Activated CD8-positive, alpha-beta T cell treated with anti-CD3 and anti-CD28 coated beads for 36 hours (primary cell): ENCODE results near the gene QPCTL. TPM values are rescaled to one million over a fixed set of nuclear protein-coding genes. Genes with fewer than 3 reads are reported as not detected.

Experiments
- ATAC-seq: fragments of 200-7000 bp; cut with Tn5 transposase; one replicate; pipeline ENCODE4 v1.10.0; 2021; ENCODE audit warnings: mild to moderate bottlenecking, moderate library complexity
- CTCF ChIA-PET: fragments of 350-600 bp; sonication (Branson Sonifier 250); formaldehyde crosslinking; loops from one replicate; lab custom pipeline; 2021; ENCODE audit warnings: antibody characterized with exemption; lab: Charles Lee
- POLR2A ChIA-PET: fragments of 350-600 bp; sonication (Branson Sonifier 250); formaldehyde crosslinking; loops from one replicate; lab custom pipeline; 2021; ENCODE audit warnings: antibody characterized with exemption; lab: Charles Lee
- DNase-seq: peaks from one replicate; pipeline ENCODE4 v3.0.0-alpha.2; 2020
- H3K27ac Mint-ChIP-seq: one replicate; pipeline ENCODE4 v1.8.0; 2021; ENCODE audit warnings: mild to moderate bottlenecking, mixed read lengths
- H3K27me3 Mint-ChIP-seq: one replicate; pipeline ENCODE4 v1.8.0; 2021; ENCODE audit warnings: mixed read lengths
- H3K36me3 Mint-ChIP-seq: one replicate; pipeline ENCODE4 v1.8.0; 2021; ENCODE audit warnings: low read depth, mixed read lengths
- H3K4me1 Mint-ChIP-seq: one replicate; pipeline ENCODE4 v1.8.0; 2021; ENCODE audit warnings: low read depth, mixed read lengths
- H3K4me3 Mint-ChIP-seq: one replicate; pipeline ENCODE4 v1.8.0; 2021; ENCODE audit warnings: mild to moderate bottlenecking, moderate library complexity, mixed read lengths
- H3K9me3 Mint-ChIP-seq: one replicate; pipeline ENCODE4 v1.8.0; 2021; ENCODE audit warnings: mixed read lengths
- CTCF ChIP-seq: fragments of 200-600 bp; IDR thresholded peaks from one replicate; pipeline ENCODE4 v1.8.0; 2022; ENCODE audit warnings: antibody characterized with exemption, mild to moderate bottlenecking
- intact Hi-C: fragments of 100-400 bp; cut with micrococcal nuclease; formaldehyde crosslinking; loops from one replicate; pipeline ENCODE4 v1.10.0; 2022
- microRNA-seq: library from miRNA; unstranded; fragments of <30 nt; microRNA quantifications from one replicate; pipeline ENCODE4 v1.2.0, GENCODE V29; 2022; ENCODE audit warnings: borderline microRNAs expressed, borderline replicate concordance
- total RNA-seq, 2 experiments: library from RNA; stranded (reverse); gene quantifications; one replicate each; pipeline ENCODE4 v1.2.3, GENCODE V29; 2021

The QPCTL gene
- total RNA-seq, 2 experiments from 2014 or later, result 31.6 to 31.7 TPM

- no peak for DNase-seq
- Mint-ChIP-seq H3K9me3 (no peaks in the 10 kb centered on the region), H3K27ac (no peak overlapping the region), H3K4me1 (no peaks in the 10 kb centered on the region), H3K27me3 (no peaks in the 10 kb centered on the region), H3K36me3 (no peaks in the 10 kb centered on the region), H3K4me3 (no peak overlapping the region)
- ATAC-seq, result no peak
- intact Hi-C loops, result no loop called here
- ChIA-PET CTCF (interaction anchor here (2.7 kb wide), 1 partner anchor 17 kb away, joined by 9 read pairs; the partner anchor contains the start of gene SIX5), POLR2A (no interaction called here)
- TF ChIP-seq CTCF, result no peak
Observed at GRCh38 chr19:45752639-45753038, 60.2 kb downstream of the QPCTL start.

GRCh38 chr19:45753548-45753947 is 61.1 kb downstream of the QPCTL start:
- no peak overlapping the region for H3K4me3 Mint-ChIP-seq
- no peaks in the 10 kb centered on the region for H3K27me3 Mint-ChIP-seq
- ChIA-PET POLR2A (interaction anchor here (0.8 to 2.6 kb wide), 2 partner anchors 14 to 22 kb away, joined by 3 to 7 read pairs; no protein-coding TSS in a partner anchor), CTCF (interaction anchor here (2.2 to 2.7 kb wide), 2 partner anchors 16 to 46 kb away, joined by 5 to 9 read pairs; partner anchors contain the start of gene SIX5)
- DNase-seq (no peak), ATAC-seq (no peak)
- no peak overlapping the region for H3K27ac Mint-ChIP-seq
- H3K36me3 Mint-ChIP-seq, result no peaks in the 10 kb centered on the region
- no peaks in the 10 kb centered on the region for H3K9me3 Mint-ChIP-seq
- TF ChIP-seq CTCF, result no peak
- intact Hi-C loops, result no loop called here
- H3K4me1 Mint-ChIP-seq, result no peaks in the 10 kb centered on the region

Small RNA genes within 50 kb of the gene (microRNA-seq; reads per million reads assigned to microRNA genes)
- gene MIR642A (not detected), gene MIR642B (not detected)

Other genes with a start within 250 kb of the QPCTL start
- gene FOSB, start 224.7 kb upstream of the QPCTL start, total RNA-seq, result 10 to 100 TPM; 70.0 to 71.2 TPM
- gene RTN2, start 195.6 kb upstream of the QPCTL start, total RNA-seq, result 1 to 10 TPM; 2.6 to 3.0 TPM
- 1 to 10 TPM; 3.7 to 4.2 TPM for gene PPM1N, start 194.2 kb upstream of the QPCTL start, total RNA-seq
- 100 to 1,000 TPM; 152 to 153 TPM for gene VASP, start 185.2 kb upstream of the QPCTL start, total RNA-seq
- 10 to 100 TPM; 13.7 to 14.3 TPM for gene OPA3, start 107.9 kb upstream of the QPCTL start, total RNA-seq
- not detected for gene GPR4, start 90.5 kb upstream of the QPCTL start, total RNA-seq
- gene EML2, start 53.3 kb upstream of the QPCTL start, total RNA-seq, result 100 to 1,000 TPM; 103 to 113 TPM
- 1 to 10 TPM; 5.9 to 6.8 TPM for gene GIPR, start 24.4 kb upstream of the QPCTL start, total RNA-seq
- gene SNRPD2, start 713 bp upstream of the QPCTL start, total RNA-seq, result 100 to 1,000 TPM; 918 to 967 TPM
- 10 to 100 TPM; 28.6 to 34.7 TPM for gene FBXO46, start 38.2 kb downstream of the QPCTL start, total RNA-seq
- gene MEIOSIN, start 40.8 kb downstream of the QPCTL start, total RNA-seq, result not detected
- gene SIX5, start 76.6 kb downstream of the QPCTL start, total RNA-seq, result 1 to 10 TPM in 1 of 2 experiments, under 1 TPM in 1; 0.97 to 1.5 TPM
- gene DMPK, start 89.8 kb downstream of the QPCTL start, total RNA-seq, result 1 to 10 TPM; 5.8 to 8.0 TPM
- 10 to 100 TPM; 23.5 to 26.0 TPM for gene DMWD, start 100.2 kb downstream of the QPCTL start, total RNA-seq
- gene RSPH6A, start 122.6 kb downstream of the QPCTL start, total RNA-seq, result under 1 TPM; 0.41 to 0.63 TPM
- gene SYMPK, start 170.5 kb downstream of the QPCTL start, total RNA-seq, result 100 to 1,000 TPM in 1 of 2 experiments, 10 to 100 TPM in 1; 96.8 to 114 TPM
- under 1 TPM in 1 of 2 experiments, not detected in 1; 0.36 TPM for gene FOXA3, start 171.7 kb downstream of the QPCTL start, total RNA-seq
- gene IRF2BP1, start 193.5 kb downstream of the QPCTL start, total RNA-seq, result 10 to 100 TPM; 15.3 to 17.2 TPM
- gene MYPOP, start 209.9 kb downstream of the QPCTL start, total RNA-seq, result 1 to 10 TPM; 4.1 to 5.0 TPM
- gene NANOS2, start 222.1 kb downstream of the QPCTL start, total RNA-seq, result not detected